Measurements from ENCODE around the gene TMEM245.

DNA sequence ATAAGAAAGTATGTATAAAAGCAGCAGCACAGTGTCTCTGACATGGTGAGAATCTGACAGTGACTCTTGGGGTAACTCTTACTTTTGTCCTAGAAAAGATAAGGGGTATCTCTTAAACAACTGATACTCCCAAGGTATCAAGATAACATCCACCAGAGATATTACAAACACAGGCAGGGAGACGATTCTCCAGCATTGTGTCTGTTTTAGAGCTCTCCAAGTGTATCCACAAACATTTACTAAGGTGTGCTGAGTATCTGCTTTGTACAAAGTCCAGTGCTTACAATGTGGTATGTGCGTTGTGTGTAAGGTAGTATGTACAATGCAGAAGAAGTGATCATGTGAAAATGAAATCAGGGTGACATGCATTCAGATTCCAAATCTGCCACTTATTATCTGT lies 4.4 kb upstream of the TMEM245 start:
- TF ChIP-seq SIN3A (IDR thresholded peaks at IDR 0.05; ENCODE audit: low read depth) = no peak
- TF ChIP-seq, protein P1, sequence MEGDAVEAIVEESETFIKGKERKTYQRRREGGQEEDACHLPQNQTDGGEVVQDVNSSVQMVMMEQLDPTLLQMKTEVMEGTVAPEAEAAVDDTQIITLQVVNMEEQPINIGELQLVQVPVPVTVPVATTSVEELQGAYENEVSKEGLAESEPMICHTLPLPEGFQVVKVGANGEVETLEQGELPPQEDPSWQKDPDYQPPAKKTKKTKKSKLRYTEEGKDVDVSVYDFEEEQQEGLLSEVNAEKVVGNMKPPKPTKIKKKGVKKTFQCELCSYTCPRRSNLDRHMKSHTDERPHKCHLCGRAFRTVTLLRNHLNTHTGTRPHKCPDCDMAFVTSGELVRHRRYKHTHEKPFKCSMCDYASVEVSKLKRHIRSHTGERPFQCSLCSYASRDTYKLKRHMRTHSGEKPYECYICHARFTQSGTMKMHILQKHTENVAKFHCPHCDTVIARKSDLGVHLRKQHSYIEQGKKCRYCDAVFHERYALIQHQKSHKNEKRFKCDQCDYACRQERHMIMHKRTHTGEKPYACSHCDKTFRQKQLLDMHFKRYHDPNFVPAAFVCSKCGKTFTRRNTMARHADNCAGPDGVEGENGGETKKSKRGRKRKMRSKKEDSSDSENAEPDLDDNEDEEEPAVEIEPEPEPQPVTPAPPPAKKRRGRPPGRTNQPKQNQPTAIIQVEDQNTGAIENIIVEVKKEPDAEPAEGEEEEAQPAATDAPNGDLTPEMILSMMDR (IDR thresholded peaks at IDR 0.05 in 2 of 3, conservative IDR thresholded peaks at IDR 0.05 in 1 of 3; ENCODE audit: borderline replicate concordance in 1 of 3, insufficient read depth in 1 of 3, low read depth in 2 of 3, low read length in 2 of 3) = no peak
- no peak for TF ChIP-seq SP1 (IDR thresholded peaks at IDR 0.05; ENCODE audit: low read depth)
- TF ChIP-seq, protein P2, sequence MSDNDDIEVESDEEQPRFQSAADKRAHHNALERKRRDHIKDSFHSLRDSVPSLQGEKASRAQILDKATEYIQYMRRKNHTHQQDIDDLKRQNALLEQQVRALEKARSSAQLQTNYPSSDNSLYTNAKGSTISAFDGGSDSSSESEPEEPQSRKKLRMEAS (IDR thresholded peaks at IDR 0.05) = no peak
- no peak for TF ChIP-seq EZH2 (IDR thresholded peaks at IDR 0.05)
- no peak for TF ChIP-seq ZNF274 (IDR thresholded peaks at IDR 0.05; ENCODE audit: low read depth, low read length)
- TF ChIP-seq, protein P3, sequence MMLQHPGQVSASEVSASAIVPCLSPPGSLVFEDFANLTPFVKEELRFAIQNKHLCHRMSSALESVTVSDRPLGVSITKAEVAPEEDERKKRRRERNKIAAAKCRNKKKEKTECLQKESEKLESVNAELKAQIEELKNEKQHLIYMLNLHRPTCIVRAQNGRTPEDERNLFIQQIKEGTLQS (IDR thresholded peaks at IDR 0.05) = no peak
- no peak for TF ChIP-seq POLR2A (IDR thresholded peaks at IDR 0.05; ENCODE audit: borderline replicate concordance, extremely low read depth, insufficient read depth, insufficient read length)
- TF ChIP-seq EGR1 (IDR thresholded peaks at IDR 0.05; ENCODE audit: low read depth) = no peak
- TF ChIP-seq, protein P4, sequence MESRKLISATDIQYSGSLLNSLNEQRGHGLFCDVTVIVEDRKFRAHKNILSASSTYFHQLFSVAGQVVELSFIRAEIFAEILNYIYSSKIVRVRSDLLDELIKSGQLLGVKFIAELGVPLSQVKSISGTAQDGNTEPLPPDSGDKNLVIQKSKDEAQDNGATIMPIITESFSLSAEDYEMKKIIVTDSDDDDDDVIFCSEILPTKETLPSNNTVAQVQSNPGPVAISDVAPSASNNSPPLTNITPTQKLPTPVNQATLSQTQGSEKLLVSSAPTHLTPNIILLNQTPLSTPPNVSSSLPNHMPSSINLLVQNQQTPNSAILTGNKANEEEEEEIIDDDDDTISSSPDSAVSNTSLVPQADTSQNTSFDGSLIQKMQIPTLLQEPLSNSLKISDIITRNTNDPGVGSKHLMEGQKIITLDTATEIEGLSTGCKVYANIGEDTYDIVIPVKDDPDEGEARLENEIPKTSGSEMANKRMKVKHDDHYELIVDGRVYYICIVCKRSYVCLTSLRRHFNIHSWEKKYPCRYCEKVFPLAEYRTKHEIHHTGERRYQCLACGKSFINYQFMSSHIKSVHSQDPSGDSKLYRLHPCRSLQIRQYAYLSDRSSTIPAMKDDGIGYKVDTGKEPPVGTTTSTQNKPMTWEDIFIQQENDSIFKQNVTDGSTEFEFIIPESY (IDR thresholded peaks at IDR 0.05; ENCODE audit: extremely low read depth, insufficient replicate concordance, low read length) = no peak
- TF ChIP-seq ELF1 (IDR thresholded peaks at IDR 0.05; ENCODE audit: borderline replicate concordance, low read depth) = no peak
- TF ChIP-seq YY1 (IDR thresholded peaks at IDR 0.05; ENCODE audit: extremely low read depth, insufficient replicate concordance, low read depth, low read length) = no peak
- TF ChIP-seq RAD21 (IDR thresholded peaks at IDR 0.05; ENCODE audit: low read depth) = no peak
- TF ChIP-seq EZH2phosphoT487 (IDR thresholded peaks at IDR 0.05; ENCODE audit: borderline replicate concordance) = no peak
